AG10803 (cell line): Measurements from ENCODE around the gene PACSIN2.
"Not testable (repeated sequence)": the region's sequence is repeated elsewhere in the genome, so short reads cannot be mapped to it uniquely, and the experiment has no call there.

Experiments used
- DNase-seq: peaks from one replicate; pipeline ENCODE4 v3.0.0; 2010; ENCODE audit warnings: low read depth
- H3K4me3 ChIP-seq: 2 replicates; pipeline ENCODE4 v1.5.1; 2011; ENCODE audit warnings: mild to moderate bottlenecking, low read length, control low read depth
- CTCF ChIP-seq: conservative IDR thresholded peaks from 2 replicates; pipeline ENCODE4 v1.5.1; 2011; ENCODE audit warnings: mild to moderate bottlenecking, low read length, control low read depth, inconsistent platforms

Gene PACSIN2

GRCh38 chr22:42942351-42942750 lies 72.6 kb downstream of the PACSIN2 start:
- H3K4me3 ChIP-seq, result no peak overlapping the region
- peak; percentile 50 for DNase-seq
- no peak for TF ChIP-seq CTCF

GRCh38 chr22:42939941-42940653 lies 74.9 kb downstream of the PACSIN2 start:
- DNase-seq, result peak; percentile 78
- no peak overlapping the region; the same call in 1 of the 2 replicates for H3K4me3 ChIP-seq
- no peak for TF ChIP-seq CTCF

- H3K4me3 ChIP-seq, result no peak overlapping the region
- TF ChIP-seq CTCF, result no peak
- peak; percentile 43 for DNase-seq
Measured at GRCh38 chr22:42939451-42939881, 75.5 kb downstream of the PACSIN2 start.

GRCh38 chr22:42938976-42939375 lies 76.0 kb downstream of the PACSIN2 start:
- H3K4me3 ChIP-seq, result no peak overlapping the region
- no peak for TF ChIP-seq CTCF
- DNase-seq, result peak; percentile 35

- no peak for DNase-seq
- TF ChIP-seq CTCF, result no peak
- no peak overlapping the region for H3K4me3 ChIP-seq
Measured at GRCh38 chr22:42938449-42938848, 76.5 kb downstream of the PACSIN2 start.

- no peak overlapping the region for H3K4me3 ChIP-seq
- peak; percentile 80 for DNase-seq
- no peak for TF ChIP-seq CTCF
Measured at GRCh38 chr22:42937164-42937843, 77.6 kb downstream of the PACSIN2 start.

GRCh38 chr22:42936680-42937079 lies 78.3 kb downstream of the PACSIN2 start:
- not testable (repeated sequence) for H3K4me3 ChIP-seq, DNase-seq
